Measurements from ENCODE around the gene SUSD6.

Gene SUSD6

DNA sequence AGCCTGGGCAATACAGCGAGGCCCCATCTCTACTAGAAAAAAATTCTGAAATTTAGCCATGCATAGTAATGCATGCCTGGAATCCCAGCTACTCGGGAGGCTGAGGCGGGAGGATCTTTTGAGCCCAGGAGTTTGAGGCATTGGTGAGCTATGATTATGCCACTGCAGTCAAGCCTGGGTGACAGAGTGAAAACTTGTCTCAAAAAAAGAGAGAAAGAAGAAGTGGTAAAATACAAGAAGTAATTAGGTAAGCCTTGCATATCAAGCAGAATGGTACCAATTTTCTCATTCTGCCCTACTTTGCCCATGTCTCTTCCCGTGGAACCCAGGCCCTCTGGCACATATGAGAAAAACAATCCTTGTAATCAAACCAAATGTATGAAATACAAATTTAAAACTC, 70.7 kb downstream of the SUSD6 start:
- H3K27ac ChIP-seq = no peak overlapping the region
- TF ChIP-seq, protein P1, sequence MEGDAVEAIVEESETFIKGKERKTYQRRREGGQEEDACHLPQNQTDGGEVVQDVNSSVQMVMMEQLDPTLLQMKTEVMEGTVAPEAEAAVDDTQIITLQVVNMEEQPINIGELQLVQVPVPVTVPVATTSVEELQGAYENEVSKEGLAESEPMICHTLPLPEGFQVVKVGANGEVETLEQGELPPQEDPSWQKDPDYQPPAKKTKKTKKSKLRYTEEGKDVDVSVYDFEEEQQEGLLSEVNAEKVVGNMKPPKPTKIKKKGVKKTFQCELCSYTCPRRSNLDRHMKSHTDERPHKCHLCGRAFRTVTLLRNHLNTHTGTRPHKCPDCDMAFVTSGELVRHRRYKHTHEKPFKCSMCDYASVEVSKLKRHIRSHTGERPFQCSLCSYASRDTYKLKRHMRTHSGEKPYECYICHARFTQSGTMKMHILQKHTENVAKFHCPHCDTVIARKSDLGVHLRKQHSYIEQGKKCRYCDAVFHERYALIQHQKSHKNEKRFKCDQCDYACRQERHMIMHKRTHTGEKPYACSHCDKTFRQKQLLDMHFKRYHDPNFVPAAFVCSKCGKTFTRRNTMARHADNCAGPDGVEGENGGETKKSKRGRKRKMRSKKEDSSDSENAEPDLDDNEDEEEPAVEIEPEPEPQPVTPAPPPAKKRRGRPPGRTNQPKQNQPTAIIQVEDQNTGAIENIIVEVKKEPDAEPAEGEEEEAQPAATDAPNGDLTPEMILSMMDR (conservative IDR thresholded peaks at IDR 0.05) = no peak
- no peak for TF ChIP-seq ZFX (IDR thresholded peaks at IDR 0.05)

DNA sequence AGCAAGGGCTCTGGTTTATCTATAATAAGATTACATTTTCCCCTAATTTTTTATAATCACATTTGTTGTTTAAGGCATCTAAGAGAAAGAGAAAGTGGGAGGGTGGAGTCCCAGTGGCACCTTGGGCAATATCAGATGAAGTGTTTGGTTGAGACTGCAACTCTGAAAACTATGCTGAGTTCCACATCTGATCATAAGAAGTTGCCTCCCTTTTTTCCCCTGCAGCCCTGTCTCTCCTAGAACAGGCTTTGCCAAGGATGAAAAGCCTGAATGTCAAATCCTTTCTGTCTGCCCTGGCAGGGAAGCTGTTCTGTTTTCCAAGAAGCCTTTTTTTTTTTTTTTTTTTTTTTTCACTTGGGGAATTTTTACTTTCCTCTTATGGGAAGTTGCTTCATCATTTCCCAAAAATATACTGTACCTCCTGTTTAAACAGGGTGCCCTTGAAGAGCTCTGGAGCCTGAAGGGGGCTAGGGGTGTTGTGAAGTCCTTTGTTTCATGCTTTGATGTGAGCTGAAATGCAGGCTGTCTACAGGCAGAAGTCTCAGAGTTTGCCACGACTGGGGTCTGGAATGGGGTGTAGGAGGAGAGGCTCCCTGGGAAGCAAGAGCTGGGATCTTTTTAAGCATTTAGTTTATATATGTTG, 71.3 kb downstream of the SUSD6 start:
- no peak overlapping the region for H3K27ac ChIP-seq
- TF ChIP-seq ZFX (IDR thresholded peaks at IDR 0.05) = no peak
- TF ChIP-seq, protein P1 (conservative IDR thresholded peaks at IDR 0.05) = no peak

DNA sequence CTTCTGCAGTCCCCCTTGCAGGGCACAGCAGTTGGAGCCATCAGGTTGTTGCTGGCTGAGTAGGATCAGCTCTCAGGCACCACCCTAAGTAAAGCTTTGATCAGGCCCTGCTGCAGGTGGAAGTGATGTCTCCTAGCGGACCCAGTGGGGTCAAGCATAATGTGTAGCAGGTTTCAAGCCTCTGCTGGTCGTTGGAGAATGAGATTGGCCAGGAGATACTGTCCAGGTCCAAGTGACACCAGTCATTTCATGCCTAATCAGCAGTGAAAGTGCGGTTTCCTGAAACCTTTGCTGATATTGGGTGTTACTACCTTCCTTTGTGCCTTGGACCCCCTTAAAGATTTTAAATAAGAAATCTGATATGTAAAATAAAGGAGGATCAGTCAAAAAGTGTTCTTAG, 72.6 kb downstream of the SUSD6 start:
- H3K27ac ChIP-seq = no peak overlapping the region
- TF ChIP-seq ZFX (IDR thresholded peaks at IDR 0.05) = no peak
- TF ChIP-seq, protein P1 (conservative IDR thresholded peaks at IDR 0.05) = no peak

DNA sequence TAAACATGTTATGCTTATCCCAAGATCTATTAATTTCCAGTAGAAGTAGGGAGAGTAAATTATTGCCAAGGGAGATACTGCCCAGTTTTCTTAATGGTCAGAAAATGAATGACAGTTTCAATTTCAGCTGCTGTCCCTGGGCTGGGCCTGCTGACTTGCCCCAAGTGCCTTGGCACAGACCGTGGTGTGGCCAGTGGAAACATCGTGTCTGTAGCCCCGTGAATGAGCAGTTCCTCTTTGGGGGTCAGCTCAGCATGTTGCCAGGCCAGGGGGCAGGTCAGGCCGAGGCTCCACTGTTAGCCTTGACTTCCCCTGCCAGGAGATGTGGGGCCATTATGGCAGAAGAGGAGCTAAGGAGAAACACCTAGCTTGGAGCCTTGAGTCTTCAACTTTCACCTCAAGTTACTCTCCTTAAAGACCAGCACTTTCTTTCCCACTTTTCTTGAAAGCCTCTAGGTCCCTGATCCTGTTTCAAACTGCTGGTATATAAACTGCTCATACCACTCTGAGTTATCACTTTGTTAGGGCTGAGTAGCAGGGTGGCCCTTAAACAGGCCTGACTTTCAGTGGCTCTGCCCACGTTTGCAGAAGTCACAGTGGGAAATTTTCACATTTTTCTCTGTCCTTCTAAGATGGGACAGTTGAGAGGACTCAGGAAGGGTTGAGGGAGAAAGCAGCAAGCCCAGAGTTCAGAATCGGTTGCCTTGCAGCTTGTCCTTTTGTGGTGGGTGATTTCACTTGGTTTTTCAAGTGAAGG, 73.2 kb downstream of the SUSD6 start:
- H3K27ac ChIP-seq = peak overlapping the region; percentile 2; the same call in 1 of the 2 replicates
- no peak for TF ChIP-seq ZFX (IDR thresholded peaks at IDR 0.05)
- TF ChIP-seq, protein P1 (conservative IDR thresholded peaks at IDR 0.05) = no peak

DNA sequence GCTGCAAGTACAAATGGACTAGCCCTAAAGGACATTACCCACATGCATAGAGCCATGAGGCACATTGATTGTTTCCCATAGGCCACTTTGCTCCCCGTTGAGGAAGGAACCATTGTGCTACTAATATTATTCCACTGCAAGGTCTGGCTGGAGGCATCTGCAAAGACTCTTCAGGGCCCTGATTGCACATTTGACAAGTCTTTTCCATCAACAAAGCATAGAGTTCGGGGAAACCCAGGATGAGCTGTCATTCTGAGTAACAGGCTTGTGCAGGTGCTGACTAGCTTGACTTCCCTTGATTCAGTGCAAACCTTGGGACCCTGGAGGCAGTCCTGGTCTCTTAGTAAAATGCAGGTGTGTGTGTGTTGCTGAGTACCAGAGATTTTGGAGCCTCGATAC, 73.8 kb downstream of the SUSD6 start:
- peak overlapping the region; percentile 2; the same call in 1 of the 2 replicates for H3K27ac ChIP-seq
- no peak for TF ChIP-seq ZFX (IDR thresholded peaks at IDR 0.05)
- TF ChIP-seq, protein P1 (conservative IDR thresholded peaks at IDR 0.05) = no peak

DNA sequence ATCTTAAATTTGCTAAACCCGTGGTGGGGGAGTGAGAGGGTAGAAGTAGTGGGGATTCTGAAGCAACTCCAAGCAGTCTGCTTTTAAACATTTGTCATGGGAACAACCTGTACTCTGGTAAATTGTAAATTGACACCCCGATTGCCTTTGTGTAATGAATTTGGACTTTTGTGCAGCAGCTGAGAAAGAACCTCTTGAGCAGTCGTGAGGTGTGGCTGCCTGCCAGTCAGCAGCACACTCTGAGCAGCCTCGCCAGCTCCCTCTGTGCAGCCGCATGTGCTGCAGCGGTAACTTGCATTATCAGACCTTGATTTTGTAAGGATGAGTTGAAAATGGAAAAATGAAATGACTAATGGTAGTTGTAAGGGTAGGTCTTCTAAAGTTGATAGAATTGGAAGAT, 74.3 kb downstream of the SUSD6 start:
- TF ChIP-seq, protein P1 (conservative IDR thresholded peaks at IDR 0.05) = no peak
- TF ChIP-seq ZFX (IDR thresholded peaks at IDR 0.05) = no peak
- H3K27ac ChIP-seq = no peak overlapping the region

DNA sequence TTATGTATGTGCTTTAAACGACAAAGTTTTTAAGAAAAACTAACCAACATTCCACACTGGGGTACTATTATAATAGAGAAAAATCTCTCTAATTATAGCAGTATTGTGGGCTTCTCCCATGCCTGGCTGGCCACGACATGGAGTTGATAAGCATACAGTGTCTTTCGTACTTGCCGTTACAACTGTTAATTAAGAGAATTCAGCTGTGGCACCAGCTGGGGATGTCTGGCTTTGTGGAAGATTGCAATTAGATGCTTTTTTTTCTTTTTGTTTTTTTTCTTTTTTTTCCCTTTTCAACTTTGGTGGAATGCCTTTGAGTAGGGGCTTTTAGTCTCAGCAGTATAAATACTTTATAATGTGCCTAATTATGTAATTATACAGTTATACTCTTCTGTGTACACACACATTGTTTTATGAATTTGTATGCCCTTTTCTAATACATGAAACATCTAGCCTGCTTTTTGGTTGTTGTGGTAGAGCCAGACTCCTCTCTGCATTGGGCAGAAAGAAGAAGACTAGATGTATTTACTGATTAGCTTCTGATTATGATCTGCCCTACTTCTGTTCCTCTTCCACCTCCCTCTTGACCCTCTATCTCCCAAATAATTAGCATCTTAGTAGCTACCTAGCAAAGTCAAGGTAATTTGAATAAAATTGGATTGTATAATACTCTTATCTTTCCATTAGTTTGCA, 76.4 kb downstream of the SUSD6 start:
- H3K27ac ChIP-seq = no peak overlapping the region
- TF ChIP-seq ZFX (IDR thresholded peaks at IDR 0.05) = no peak
- TF ChIP-seq, protein P1 (conservative IDR thresholded peaks at IDR 0.05) = no peak
